HG02840 (cell line): ENCODE data around the gene MEOX1.
"Not testable (repeated sequence)": the region's sequence is repeated elsewhere in the genome, so short reads cannot be mapped to it uniquely, and the experiment has no call there.

Source experiments
- ATAC-seq: cut with Tn5 transposase; IDR thresholded peaks from one replicate; pipeline ENCODE4 v1.9.1; 2021; ENCODE audit warnings: mild to moderate bottlenecking, moderate library complexity, moderate number of reproducible peaks; ENCODE audit not compliant: unreplicated experiment, low FRiP score

The MEOX1 gene

DNA sequence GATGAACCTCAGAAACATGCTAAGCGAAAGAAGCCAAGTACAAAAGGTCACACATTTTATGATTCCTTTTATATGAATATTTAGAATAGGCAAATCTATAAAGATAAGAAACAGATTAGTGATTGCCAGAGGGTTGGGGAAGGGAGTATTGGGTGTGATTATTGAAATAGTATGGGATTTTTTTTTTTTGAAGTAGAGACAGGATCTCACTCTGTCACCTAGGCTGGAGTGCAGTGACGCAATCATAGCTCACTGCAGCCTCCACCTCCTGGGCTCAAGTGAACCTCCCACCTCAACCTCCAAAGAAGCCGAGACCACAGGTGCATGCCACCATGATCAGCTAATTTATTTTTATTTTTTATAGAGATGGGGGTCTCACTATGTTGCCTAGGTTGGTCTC, 35.7 kb downstream of the MEOX1 start:
- no peak for ATAC-seq

DNA sequence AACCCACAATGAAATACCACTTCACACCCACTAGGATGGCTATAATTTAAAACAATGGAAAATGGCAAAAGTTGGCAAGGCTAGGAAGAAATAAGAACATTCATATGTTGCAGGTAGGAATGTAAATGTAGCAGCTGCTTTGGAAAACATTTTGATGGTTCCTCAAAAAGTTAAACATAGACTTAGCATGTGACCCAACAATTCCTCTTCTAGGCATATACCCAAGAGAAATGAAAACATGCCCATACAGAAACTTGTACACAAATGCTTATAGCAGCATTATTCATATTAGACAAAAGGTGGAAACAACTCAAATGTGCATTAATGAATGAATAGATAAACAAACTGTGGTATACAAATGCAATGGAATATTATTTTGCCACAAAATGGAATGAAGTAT, 36.1 kb downstream of the MEOX1 start:
- no peak for ATAC-seq

DNA sequence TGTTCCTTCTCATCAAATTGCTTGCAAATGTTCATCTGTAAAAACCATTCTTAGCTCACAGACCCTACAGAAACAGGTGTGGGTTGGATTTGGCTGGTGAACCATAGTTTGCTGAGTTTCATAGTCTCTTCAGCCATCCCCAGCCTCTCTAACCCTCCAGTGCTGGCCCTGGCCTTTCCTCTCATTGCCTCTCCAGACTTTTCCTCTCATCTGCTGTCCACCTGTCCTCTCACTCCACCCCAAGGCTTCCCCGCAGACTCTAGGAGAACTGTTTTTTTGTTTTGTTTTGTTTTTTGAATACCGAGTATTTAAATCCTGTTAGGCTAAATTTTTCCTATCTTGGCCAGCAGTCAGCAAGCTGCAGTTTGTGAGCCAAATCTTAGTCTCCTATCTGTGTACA, 41.1 kb downstream of the MEOX1 start:
- no peak for ATAC-seq

DNA sequence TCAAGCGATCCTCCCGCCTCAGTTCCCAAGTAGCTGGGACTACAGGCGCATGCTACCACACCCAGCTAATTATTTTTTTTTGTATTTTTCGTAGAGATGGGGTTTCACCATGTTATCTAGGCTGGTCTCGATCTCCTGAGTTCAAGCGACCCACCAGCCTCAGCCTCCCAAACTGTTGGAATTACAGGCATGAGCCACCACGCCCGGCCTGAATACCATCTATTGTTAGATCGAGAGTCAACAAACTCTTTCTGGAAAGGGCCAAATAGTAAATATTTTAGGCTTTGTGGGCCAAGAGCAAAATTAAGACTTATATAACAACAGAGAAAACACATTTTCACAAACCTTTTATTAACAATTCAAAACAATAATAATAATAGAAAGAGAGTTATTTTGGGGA, 41.6 kb downstream of the MEOX1 start:
- ATAC-seq: no peak

DNA sequence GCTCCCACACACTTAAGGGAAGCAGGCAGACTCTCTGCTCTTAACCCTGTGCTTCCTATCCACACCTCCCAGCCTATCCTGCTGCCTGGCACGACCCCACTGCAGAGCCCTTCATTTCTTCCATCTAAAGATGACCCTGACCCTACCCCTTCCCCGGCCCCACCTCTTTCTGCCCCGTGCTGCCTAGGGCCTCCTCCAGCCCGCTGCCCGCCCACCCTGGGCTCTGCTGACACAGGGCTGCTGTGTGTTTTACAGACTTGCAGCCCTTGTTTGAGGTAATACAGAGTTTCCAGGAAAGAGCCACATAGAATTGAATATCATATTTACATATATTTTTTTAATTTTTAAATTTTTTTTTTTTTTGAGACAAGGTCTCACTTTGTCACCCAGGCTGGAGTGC, 42.0 kb downstream of the MEOX1 start:
- ATAC-seq: no peak

DNA sequence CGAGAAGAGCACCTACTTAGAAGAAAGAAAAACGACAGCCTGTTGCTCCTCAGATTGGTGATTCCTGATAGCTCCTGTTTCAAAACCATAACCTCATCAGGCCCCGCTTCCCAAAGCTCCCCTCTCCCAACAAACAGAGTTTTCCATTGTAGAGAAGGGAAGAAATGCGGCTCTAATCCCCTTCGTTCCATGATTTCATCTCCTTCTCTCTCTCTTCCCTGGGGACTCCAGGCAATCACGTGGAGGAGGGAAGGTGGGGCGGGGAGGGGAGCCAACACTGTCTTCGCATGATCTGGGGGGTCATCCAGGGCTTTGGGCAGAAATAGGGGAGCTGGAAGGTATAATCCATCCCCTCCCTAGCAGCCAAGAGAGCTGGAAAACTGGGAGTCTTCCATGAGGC, 43.4 kb downstream of the MEOX1 start:
- ATAC-seq: no peak

DNA sequence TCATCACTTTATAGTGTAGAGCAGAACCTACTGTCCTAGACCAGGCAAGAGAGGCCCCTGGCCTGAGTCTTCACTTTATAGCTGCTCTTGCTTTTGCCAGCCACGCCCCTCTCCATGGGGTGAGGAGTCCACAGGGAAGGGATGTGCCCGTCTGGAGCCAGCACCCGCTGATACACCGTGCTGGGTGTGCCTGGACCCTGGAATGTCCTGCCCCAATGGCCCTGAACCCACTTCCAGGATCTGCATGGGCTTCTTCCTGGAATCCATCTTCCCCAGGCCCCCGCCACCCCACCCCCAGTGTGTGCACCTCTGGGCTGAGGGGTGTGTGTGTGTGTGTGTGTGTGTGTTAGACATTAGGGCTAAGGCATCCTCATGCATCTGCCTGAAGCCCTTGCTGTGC, 44.9 kb downstream of the MEOX1 start:
- no peak for ATAC-seq

DNA sequence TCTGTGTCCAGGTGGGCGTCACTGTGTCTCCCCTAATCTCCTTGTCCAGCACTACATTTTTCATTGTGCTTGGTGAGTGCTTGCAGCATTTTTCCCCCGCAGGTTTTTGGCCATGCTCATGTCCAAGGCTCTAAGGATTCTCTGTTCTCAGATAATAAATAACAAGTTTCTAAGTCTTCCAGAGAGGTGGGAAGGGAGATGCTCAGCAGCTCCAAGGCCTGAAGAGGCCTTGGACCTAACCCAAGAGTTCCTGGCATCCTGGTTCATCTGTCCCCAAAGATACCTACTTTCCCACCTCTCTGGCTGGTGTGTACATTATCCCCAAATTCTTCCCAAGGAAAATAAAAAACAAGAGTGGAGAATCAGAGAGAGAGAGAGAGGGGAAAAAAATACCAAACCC, 45.3 kb downstream of the MEOX1 start:
- ATAC-seq: no peak

DNA sequence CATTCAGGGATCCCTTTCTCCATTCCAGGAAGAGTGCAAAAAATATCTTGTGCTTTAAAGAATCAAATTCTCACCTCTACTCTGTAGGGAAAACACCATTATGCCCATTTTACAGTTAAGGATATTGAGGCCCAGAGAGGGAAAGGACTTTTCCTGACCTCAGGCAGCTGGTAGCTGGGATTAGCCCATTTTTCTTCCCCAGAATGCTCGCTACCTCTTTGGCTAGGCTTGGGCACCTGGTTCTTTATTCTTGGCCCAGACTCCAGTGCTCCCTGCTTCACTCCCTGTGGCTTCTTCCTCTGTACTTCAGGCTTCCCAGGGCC, 45.7 kb downstream of the MEOX1 start:
- no peak for ATAC-seq

DNA sequence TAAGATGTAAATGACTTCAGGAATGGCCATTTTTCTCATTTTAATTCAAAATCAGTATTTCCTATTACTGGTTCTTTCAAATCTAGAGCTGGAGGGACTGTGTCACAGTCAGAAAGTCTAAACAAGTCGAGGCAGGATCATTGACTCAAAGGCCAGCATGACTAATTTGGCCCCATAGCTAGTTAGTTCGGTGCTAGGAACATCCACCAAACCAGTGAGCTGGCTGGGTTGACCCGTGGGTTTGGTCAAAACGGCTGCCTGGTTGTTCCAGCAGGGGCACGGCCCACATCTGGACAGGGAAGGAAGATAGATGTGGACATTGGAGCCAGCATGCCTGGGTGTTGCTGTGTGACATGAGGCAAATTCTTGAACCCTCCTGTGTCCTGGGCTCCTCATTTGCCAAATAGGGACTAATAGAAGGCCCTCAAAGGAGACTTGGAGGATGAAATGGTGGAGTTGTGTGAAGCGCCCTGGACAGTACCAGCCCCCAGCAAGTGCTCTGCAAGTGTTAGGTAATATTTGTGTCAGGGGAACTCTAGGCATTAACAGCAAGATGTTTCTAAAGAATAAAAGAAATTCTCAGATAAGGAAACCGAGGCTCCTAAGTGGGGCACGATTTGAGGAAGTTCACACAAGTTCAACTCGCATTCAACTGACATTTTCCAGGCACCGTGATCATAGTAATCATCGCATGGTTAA, 46.2 kb downstream of the MEOX1 start:
- no peak for ATAC-seq

DNA sequence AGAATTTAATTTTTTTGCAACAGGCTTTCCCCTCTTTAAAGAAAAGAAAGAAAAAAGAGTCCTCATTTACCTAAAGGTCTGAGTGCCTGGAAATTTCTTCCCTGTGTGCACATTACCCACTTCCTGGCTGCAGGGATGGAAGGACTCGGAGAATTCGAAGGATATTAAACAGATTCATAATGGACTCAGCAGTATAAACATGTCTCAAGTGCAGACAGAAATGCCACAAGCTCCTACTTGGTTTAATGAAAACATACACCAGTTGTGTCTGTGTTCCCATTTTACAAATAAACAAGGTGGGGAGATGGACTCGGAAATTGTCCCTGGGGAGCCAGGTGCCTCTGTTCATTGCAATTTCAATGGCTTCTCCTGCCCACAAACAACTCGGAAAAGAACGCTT, 47.2 kb downstream of the MEOX1 start:
- no peak for ATAC-seq

DNA sequence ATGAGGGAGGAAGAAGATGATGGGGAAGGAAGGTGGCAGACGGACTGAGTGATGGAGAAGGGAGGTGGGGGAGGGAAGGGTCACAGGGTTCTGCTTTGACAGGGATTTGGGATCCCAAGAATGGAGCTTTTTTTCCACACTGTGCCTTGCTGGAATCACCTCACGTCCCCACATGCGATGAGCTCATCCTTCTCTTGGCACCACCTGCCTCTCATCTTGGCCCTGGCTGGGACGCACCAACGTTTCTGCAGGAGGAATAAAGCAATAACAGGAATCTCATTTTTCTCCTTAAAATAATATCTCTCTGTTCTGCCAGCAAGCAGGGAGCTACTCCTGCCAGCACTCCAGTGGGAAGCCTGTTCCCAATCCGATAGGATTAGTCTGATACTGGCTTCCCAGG, 47.8 kb downstream of the MEOX1 start:
- no peak for ATAC-seq

DNA sequence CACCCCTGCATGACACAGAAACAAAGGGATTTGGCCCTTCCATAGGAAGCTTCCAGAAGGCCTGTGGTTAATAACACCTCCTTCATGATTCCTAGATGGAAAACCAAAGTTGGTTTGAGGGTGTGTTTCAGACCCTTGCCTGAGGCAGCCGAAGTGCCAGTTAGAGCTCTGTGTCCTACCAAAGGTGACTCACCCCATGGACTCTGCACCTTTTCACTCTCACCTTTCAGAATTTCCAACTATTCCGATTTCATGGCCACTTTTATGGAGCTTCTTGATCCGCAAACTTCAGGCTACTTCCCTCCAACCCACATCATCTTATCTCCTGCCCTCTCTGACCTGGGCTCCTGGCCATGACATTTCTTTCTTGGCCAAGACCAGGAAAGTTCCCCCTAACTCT, 49.2 kb downstream of the MEOX1 start:
- ATAC-seq: no peak

DNA sequence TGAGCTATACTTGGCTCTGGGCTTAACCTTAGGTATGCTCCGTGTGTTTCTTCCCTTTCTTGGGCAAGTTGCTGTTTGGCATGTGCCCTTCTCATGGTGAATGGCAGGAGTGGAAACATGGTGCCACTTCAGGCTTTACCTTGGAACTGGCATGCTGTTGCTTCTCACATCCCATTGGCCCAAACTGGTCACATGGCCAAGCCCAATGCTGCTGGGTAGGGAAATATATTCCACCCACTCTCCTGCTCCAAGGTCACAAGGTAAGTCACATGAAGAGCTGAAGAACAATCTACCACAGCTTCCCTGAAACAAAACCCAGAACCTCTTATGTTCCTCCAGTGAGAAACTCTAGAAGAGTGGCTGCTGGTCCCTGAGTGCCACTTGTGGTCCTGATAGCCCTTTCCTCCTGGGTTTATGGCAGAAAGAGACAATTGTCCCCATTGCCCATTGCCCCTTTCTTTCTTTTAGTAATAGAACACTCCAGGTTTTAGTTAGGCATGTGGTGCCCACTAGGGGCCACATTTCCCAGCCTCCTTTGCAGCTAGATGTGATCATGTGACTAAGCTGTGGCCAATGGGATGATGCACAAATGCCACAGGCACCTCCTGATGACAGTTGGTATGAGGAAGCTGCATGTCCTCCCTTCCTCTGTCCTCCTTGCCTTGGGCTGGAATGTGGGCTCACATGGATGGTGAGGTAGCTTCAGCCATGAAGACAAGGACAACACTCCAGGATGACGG, 50.3 kb downstream of the MEOX1 start:
- no peak for ATAC-seq

DNA sequence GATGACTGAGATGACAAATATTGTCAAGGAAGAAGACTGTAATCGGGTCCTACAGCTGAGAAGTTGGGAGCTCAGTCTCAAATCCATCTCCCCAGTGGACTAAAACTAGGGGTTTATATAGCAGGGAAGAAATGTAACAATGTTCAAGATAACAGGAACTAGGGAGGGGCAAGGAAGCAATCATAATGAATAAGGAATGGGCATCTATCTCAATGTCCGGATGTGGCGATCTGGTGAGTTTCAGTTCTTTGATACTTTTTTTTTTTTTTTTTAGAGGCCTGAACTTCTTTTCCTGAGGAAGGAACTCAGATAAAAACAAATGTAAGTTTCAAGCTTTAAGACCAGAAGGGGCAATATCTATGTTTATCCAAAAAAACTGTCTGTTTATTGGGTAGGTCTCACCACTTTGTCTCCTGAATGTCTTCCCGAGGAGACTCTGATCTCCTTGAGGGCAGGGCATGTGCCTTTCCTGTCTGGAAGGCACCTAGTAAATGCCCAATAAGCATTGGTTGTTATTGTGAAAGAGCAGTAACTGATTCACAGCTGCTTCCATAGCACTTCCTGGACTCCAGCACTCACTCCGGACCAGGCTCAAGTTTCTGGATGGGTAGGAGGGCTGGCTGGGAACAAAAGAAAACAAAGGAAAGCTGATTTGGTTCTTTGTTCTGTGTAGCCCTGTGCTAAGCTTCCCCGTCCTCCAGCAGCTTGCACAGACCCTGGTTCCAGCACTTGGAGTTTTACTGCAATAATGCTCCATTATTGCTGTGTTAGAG, 51.9 kb downstream of the MEOX1 start:
- ATAC-seq: no peak

DNA sequence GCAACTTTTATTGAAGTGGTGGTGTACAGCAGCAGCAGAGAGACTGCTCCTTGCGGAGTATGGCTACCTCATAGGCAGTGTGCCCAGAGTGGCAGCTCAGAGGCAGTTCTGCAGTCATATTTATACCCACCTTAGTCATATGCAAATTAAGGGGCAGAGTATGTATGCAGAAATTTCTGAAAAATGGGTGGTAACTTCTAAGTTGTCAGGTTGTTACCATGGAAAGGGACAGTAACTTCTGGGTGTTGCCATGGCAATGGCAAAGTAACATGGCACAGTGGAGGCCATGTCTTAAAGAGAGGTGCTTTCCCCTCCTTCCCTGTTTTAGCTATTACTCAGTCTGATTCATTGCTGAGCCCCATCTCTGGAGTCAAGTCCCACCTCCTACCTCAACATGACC, 53.4 kb downstream of the MEOX1 start:
- no peak for ATAC-seq

DNA sequence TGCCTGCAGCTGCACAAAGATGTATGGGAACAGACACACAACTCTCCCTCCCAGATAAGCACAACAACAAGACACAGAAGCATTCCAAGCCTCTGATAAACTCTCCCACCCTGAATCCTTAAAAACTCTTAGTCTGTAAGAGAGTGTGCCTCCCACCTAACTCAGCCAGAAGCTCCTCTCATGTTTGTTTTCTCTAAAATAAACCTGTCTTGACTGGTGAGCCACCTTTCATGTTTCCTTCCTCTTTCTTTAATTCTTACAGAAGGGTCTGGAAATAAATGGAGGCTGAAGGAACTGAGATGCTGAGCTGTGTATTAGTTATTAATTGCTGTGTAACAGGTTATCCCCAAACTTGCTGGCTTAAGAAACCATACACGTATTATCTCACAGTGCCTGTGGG, 57.2 kb downstream of the MEOX1 start:
- no peak for ATAC-seq

DNA sequence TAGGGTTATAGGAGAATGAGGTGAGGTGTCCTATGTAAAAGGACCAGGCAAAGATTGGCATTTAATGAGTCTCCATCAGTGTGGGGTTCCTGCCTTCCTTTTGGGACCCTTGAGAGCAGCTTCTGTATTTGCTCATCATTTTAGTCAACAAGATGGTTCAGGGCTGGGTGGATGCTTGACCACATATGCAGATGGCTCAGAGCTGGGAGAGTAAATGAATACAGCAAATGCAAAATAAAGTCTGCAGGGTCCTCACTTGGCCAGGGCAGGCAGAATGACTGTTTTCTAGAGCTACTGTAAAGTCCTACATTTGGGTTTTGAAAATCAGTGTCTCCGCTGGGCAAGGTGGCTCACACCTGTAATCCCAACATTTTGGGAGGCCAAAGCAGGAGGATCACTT, 58.4 kb downstream of the MEOX1 start:
- ATAC-seq: no peak

DNA sequence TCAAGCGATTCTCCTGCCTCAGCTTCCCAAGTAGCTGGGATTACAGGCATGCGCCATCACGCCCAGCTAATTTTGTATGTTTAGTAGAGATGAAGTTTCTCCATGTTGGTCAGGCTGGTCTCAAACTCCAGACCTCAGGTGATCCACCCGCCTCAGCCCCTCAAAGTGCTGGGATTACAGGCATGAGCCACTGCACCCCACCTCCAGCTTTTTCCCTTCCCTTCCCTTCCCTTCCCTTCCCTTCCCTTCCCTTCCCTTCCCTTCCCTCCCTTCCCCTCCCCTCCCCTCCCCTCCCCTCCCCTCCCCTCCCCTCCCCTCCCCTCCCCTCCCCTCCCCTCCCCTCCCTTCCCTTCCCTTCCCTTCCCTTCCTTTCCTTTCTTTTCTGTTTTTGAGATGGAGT, 59.2 kb downstream of the MEOX1 start:
- not testable (repeated sequence) for ATAC-seq

DNA sequence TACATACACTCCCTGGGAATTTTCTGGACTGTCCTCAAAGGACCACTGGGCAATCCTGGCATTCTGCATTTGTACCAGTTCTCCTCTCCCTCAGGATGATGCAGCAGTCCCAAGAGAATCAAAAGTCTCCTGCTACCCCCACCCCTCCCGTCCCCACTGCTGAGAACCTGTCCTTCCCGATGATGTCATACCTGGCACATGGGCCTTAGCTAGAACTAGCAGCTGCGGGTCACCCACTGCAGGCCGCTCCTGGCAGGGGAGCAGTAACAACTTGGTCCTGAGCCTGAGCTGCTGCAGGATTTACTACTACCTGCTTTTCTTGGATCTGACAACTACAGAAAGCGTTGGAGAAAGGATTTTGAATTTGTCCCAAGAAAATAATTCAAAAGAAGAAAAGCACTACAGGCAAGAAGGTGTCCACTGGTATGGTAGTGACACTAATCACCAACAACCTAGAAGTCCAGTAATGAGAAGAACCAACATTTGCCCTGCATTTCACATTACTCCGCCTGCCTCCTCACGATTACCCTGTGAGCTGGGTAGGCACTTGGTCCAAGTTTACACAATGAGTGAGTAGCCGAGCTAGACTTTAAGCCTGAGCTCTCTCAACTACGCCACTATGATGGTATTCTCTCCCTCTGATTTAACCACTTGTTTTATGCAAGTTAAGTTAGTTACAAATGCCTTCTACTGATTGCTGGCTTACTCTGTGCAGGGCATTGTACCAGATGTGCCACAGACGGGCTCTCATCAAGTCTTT, 60.3 kb downstream of the MEOX1 start:
- no peak for ATAC-seq

DNA sequence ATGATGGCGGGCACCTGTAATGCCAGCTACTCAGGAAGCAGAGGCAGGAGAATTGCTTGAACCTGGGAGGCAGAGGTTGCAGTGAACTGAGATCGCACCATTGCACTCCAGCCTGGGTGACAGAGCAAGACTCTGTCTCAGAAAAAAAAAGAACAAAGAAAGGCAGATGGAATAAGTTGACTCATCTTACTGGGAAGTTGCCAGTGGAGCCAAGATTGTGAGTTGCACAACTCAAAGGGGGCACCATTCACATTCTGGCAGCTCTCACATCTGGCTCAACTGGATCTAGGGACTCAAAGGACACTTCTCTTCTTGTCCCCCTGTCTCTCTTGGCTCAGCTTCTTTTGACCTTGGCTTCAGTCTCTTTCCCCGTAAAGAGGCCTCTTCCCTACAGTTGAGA, 61.9 kb downstream of the MEOX1 start:
- ATAC-seq: no peak
